ENCODE data around the gene MEX3D.

DNA sequence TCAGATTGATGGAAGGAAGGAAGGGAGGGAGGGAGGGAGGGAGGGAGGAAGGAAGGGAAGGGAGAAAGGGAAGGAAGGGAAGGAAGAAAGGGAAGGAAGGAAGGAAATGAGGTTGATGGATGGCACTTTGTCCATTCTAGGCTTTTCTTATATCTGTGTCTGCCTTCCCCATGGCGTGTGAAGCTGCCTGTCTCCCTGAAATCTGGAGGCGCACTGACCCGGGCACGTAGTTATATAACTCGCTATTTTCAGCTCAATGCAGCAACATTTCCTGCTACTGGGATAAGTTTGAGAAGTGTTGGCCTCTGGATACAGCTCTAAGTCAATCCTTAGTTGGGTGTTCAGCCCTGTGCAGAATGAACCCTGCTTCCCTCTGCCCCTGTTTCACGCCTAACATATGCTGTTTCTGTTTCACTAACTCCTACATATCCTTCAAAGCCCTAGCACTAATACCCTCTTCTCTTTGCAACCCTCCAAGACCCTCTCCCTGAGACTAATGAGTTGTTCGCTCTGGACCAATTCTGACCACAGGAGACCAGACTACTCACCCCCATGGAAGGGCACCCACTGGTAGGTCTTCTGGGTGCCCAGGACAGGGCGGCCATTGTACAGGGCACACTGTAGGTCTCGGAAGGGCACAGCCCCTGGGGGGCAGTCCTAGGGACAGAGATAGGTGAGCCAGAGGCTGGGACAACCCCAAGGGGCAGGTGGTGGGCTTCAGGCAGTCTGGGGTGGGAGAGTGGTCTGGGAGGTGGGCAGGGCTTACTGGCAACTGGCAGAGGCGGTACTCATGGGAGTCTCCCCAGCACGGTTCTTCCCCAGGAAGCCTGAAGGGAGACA lies 58.3 kb downstream of the MEX3D start:
- TF ChIP-seq, protein P1, sequence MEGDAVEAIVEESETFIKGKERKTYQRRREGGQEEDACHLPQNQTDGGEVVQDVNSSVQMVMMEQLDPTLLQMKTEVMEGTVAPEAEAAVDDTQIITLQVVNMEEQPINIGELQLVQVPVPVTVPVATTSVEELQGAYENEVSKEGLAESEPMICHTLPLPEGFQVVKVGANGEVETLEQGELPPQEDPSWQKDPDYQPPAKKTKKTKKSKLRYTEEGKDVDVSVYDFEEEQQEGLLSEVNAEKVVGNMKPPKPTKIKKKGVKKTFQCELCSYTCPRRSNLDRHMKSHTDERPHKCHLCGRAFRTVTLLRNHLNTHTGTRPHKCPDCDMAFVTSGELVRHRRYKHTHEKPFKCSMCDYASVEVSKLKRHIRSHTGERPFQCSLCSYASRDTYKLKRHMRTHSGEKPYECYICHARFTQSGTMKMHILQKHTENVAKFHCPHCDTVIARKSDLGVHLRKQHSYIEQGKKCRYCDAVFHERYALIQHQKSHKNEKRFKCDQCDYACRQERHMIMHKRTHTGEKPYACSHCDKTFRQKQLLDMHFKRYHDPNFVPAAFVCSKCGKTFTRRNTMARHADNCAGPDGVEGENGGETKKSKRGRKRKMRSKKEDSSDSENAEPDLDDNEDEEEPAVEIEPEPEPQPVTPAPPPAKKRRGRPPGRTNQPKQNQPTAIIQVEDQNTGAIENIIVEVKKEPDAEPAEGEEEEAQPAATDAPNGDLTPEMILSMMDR (IDR thresholded peaks at IDR 0.05): no peak
- TF ChIP-seq POLR2A (IDR thresholded peaks at IDR 0.05): no peak
